Activated T-helper 17 cell treated with anti-CD3 and anti-CD28 coated beads, Interleukin-2, amount 50 U/mL, for 72 hours (primary cell): ENCODE measurements around the gene CNTN1. TPM values are rescaled to one million over a fixed set of nuclear protein-coding genes. Genes with fewer than 3 reads are reported as not detected.
"Not testable (repeated sequence)": the region's sequence is repeated elsewhere in the genome, so short reads cannot be mapped to it uniquely, and the experiment has no call there.

Source experiments
- ATAC-seq: fragments of 150-1000 bp; cut with Tn5 transposase; replicated peaks from 2 replicates; pipeline ENCODE4 v1.10.0; 2021; ENCODE audit warnings: mild to moderate bottlenecking, moderate library complexity
- H3K27ac Mint-ChIP-seq: one replicate; pipeline ENCODE4 v1.8.0; 2022; ENCODE audit warnings: mixed read lengths
- H3K27me3 Mint-ChIP-seq: one replicate; pipeline ENCODE4 v1.8.0; 2022; ENCODE audit warnings: mixed read lengths
- H3K36me3 Mint-ChIP-seq: one replicate; pipeline ENCODE4 v1.8.0; 2022; ENCODE audit warnings: low read depth, mild to moderate bottlenecking, mixed read lengths
- H3K4me1 Mint-ChIP-seq: one replicate; pipeline ENCODE4 v1.8.0; 2022; ENCODE audit warnings: mixed read lengths
- H3K4me3 Mint-ChIP-seq: one replicate; pipeline ENCODE4 v1.8.0; 2022; ENCODE audit warnings: mild to moderate bottlenecking, mixed read lengths
- H3K9me3 Mint-ChIP-seq: one replicate; pipeline ENCODE4 v1.8.0; 2022; ENCODE audit warnings: mixed read lengths
- total RNA-seq, 2 donors: library from RNA; stranded (reverse); gene quantifications; one replicate each; pipeline ENCODE4 v1.2.3, GENCODE V29; 2022

The CNTN1 gene
- total RNA-seq, 2 donors from 2014 or later, result not detected

DNA sequence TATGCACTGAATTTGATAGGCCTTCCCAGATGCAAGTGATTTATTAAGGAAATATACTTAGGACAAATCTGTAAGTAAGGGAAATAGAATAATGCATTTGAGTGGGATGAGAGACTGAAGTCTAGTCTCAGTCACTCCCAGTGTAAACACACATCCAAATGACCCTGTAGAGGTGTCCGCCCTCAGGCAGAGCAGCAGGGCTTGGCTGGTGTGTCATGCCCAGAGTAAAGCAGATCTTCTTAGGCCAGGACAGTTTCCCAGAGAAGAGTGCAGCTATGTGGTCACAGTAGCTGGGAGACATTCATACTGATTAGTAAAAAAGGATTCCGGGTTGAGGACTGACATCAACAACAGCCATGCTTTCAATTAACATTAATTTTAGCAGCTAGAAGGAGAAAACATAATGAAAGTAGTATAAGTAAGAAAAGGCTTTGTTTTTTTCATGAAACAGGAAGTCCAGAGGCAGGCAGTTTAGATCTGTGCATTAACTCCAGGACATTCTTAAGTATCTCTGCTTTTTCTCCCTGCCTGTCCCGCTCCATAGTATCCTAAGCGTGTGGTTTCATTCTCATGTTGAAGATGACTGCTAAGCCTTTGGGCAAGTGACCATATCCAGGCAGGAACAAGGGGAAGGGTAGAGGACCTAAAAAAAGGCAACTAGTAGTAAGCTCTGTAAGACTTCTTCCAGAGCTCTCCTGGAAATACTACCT, 35.7 kb downstream of the CNTN1 start:
- Mint-ChIP-seq H3K27ac (no peak overlapping the region), H3K4me1 (no peaks in the 10 kb centered on the region), H3K9me3 (no peaks in the 10 kb centered on the region), H3K27me3 (no peaks in the 10 kb centered on the region), H3K4me3 (no peak overlapping the region), H3K36me3 (no peaks in the 10 kb centered on the region)
- ATAC-seq, result no peak

DNA sequence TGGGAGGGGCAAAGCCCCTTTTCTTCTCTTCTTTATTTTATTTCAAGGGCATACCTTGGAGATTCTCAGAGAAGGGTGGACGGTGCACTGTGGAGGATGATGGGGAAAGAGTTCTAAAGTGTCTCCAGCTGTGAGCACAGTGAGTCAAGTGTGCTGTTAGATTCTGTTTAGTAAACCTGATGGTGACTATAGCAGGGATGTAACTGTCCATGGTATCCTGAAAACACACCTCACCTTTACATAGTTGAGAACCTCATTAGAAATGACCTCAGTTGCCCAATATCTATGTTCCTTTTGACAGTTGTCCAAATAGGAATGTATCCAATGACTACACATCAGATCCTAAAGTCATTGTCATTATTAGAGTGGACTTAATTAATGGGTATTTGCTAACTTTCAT, 38.0 kb downstream of the CNTN1 start:
- no peak overlapping the region for H3K4me3 Mint-ChIP-seq
- H3K36me3 Mint-ChIP-seq, result no peaks in the 10 kb centered on the region
- H3K27ac Mint-ChIP-seq, result no peak overlapping the region
- ATAC-seq, result no peak
- H3K4me1 Mint-ChIP-seq, result no peaks in the 10 kb centered on the region
- no peaks in the 10 kb centered on the region for H3K9me3 Mint-ChIP-seq
- H3K27me3 Mint-ChIP-seq, result no peaks in the 10 kb centered on the region

DNA sequence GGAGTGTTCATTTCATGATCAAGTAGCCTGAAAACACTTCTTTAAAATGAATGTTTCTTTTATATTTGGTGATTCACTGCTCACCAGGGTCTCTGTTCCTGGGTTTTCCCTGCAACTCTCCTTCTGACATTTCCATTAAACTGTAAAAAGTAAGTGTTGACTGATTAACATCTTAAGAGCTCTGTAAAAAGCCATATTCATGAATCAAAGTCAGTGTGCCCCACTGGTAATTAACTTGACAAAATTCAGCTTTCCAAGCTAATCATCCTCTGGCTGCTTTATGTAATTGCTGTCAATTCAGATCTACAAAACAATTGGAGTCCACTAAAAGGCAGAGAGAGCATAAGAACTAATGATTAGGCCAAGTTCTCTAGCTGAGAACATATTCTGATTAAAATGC, 41.6 kb downstream of the CNTN1 start:
- Mint-ChIP-seq H3K4me1 (no peaks in the 10 kb centered on the region), H3K4me3 (no peak overlapping the region), H3K27me3 (no peaks in the 10 kb centered on the region), H3K36me3 (no peaks in the 10 kb centered on the region), H3K27ac (no peak overlapping the region), H3K9me3 (no peaks in the 10 kb centered on the region)
- no peak for ATAC-seq

DNA sequence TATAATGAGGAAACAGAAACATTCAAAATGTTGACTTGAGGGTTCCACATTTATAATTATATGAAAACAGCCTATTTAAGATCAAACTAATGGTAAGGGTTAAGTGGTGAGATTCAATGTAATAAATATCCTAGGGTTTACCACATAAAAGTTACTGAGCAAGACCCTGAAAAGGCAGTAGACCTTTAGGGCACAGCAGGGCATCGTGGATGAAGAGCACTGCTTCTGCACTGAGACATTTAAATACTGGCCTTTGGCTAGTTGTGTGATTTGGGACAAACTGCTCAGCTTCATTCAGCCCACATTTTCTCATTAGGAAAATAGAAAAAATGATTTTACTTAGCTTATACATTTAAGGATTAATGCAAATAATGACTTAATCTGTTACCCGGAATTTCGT, 42.0 kb downstream of the CNTN1 start:
- no peak overlapping the region for H3K27ac Mint-ChIP-seq

DNA sequence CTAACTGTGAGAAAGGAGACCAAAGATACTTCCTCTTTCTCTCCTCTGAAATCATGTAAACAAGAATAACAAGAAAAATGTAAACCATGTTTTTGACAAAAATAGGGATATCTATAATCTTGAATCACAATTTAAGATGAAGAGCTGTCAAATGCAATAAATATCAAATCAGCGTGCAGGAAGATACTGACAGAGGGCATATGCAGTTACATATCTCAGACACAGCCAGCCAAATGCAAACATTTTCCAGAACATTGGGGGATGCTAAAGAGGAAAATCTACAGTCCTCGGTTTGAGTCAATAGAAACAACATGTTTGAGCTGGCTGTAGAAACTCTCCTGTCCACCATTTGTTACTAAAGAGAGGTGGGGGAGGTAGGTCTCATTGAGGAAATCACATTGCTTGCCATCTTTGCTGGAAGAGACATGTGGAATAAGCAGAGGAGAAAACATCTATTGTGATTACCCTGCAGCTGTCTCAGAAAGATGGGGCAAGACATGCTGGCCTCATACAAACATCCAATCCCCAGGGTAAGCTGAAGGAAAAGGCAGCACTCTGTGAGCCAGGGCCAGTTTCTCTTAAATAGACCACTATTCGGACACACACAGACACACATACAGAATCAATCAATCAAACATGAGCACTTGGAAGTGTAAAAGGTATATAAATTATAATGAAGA, 43.5 kb downstream of the CNTN1 start:
- H3K27ac Mint-ChIP-seq, result no peak overlapping the region
- no peak for ATAC-seq

More for the DNA sequence above, 42.0 kb downstream of the CNTN1 start:
- ATAC-seq, result no peak
- Mint-ChIP-seq H3K36me3 (no peaks in the 10 kb centered on the region), H3K4me3 (no peak overlapping the region), H3K9me3 (no peaks in the 10 kb centered on the region), H3K4me1 (no peaks in the 10 kb centered on the region), H3K27me3 (no peaks in the 10 kb centered on the region)

GRCh38 chr12:40737416-40737815, 45.2 kb downstream of the CNTN1 start:
- H3K36me3 Mint-ChIP-seq, H3K9me3 Mint-ChIP-seq, H3K27me3 Mint-ChIP-seq, H3K4me3 Mint-ChIP-seq, H3K27ac Mint-ChIP-seq, ATAC-seq, H3K4me1 Mint-ChIP-seq: not testable (repeated sequence)

More for the DNA sequence above, 43.5 kb downstream of the CNTN1 start:
- H3K4me1 Mint-ChIP-seq, result no peaks in the 10 kb centered on the region
- no peaks in the 10 kb centered on the region for H3K36me3 Mint-ChIP-seq
- no peaks in the 10 kb centered on the region for H3K9me3 Mint-ChIP-seq
- no peak overlapping the region for H3K4me3 Mint-ChIP-seq
- H3K27me3 Mint-ChIP-seq, result no peaks in the 10 kb centered on the region

DNA sequence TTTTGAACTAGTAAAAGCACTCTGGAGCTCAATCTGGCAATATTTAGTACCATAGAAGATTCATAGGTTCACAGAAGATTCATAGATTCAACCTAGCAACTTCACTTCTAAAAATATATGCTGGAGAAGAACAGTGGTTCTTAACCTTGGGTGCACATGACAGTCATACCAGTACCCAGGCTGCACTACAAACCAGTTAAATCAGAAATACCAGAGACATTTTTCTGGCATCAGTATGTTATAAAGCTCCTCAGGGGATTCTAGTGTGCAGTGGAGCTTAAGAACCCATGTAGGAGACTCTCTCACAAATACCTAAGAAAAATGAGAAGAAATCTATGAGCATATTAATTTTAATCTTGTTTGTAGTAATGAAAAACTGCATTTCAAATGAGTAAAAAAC, 46.6 kb downstream of the CNTN1 start:
- Mint-ChIP-seq H3K4me3 (no peak overlapping the region), H3K36me3 (no peaks in the 10 kb centered on the region), H3K27ac (no peak overlapping the region), H3K9me3 (peaks cover 7% of the 10 kb centered on the region), H3K27me3 (no peaks in the 10 kb centered on the region), H3K4me1 (no peaks in the 10 kb centered on the region)
- no peak for ATAC-seq

DNA sequence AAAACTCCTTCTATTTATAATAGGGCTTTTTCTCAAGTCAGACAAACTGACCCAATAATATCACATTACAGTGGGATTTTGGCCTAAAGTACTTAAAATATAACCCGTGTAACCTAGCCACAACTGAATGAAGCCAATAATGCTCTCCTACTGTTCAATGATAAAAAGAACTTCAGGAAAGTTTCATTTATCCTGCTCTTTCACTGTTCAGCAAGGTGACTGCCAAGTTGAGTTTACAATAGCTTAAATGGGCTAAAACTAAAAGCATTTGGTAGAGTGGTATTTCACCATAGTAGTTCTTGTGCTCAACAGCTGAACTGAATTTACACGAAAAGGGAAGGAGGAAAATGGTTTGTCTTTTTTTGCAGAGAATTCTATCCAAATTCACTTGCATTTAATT, 49.8 kb downstream of the CNTN1 start:
- Mint-ChIP-seq H3K27ac (no peak overlapping the region), H3K4me1 (no peaks in the 10 kb centered on the region), H3K36me3 (no peaks in the 10 kb centered on the region), H3K4me3 (no peak overlapping the region), H3K27me3 (no peaks in the 10 kb centered on the region), H3K9me3 (peaks cover 7% of the 10 kb centered on the region)
- no peak for ATAC-seq

GRCh38 chr12:40745386-40745785, 53.1 kb downstream of the CNTN1 start:
- no peaks in the 10 kb centered on the region for H3K4me1 Mint-ChIP-seq
- H3K27ac Mint-ChIP-seq, result no peak overlapping the region
- H3K9me3 Mint-ChIP-seq, result peaks cover 7% of the 10 kb centered on the region
- ATAC-seq, result no peak
- H3K36me3 Mint-ChIP-seq, result no peaks in the 10 kb centered on the region
- no peak overlapping the region for H3K4me3 Mint-ChIP-seq
- H3K27me3 Mint-ChIP-seq, result no peaks in the 10 kb centered on the region

DNA sequence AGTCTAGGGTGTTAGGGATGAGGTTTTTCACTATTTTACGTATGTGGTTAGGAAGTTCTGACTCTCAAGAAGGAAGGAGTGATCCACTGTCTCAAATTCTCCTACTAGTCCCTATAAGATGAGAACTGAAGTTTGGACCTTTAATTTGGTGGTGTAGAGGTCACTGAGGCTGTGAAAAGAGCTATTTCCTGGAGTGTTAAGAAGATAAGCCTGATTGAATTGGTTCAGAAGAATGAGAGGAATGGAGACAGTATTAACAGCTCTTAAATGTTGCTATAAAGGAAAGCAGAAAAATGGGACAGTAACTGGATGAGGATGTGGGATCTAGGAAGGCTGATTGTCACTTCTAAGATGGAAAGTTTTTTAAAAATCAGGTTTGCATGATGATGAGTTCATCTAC, 57.6 kb downstream of the CNTN1 start:
- no peaks in the 10 kb centered on the region for H3K9me3 Mint-ChIP-seq
- no peak overlapping the region for H3K27ac Mint-ChIP-seq
- no peaks in the 10 kb centered on the region for H3K27me3 Mint-ChIP-seq
- no peak for ATAC-seq
- H3K36me3 Mint-ChIP-seq, result no peaks in the 10 kb centered on the region
- H3K4me3 Mint-ChIP-seq, result no peak overlapping the region
- no peaks in the 10 kb centered on the region for H3K4me1 Mint-ChIP-seq

- H3K36me3 Mint-ChIP-seq, result no peaks in the 10 kb centered on the region
- no peaks in the 10 kb centered on the region for H3K9me3 Mint-ChIP-seq
- H3K4me1 Mint-ChIP-seq, result no peaks in the 10 kb centered on the region
- no peaks in the 10 kb centered on the region for H3K27me3 Mint-ChIP-seq
- no peak overlapping the region for H3K4me3 Mint-ChIP-seq
- ATAC-seq, result no peak
- H3K27ac Mint-ChIP-seq, result no peak overlapping the region
Observed at GRCh38 chr12:40752011-40752410, 59.8 kb downstream of the CNTN1 start.

DNA sequence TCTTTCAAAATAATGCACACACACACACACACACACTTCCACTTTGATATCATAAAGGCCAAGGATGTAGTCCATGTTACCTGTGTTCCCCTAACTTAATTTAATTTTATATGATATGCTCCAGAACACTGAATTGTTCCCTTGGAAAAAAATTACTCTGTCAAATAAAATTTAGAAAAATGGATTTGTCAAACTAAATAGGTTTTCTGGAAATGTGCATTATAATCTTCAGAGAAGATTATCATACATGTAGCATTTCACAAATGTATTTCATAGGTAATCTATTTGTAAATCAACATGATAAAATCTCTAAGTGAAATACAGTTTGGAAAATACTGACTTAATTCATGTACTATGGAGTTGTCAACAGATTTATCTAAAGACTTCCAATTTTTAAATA, 68.6 kb downstream of the CNTN1 start:
- Mint-ChIP-seq H3K9me3 (peaks cover 3% of the 10 kb centered on the region), H3K27ac (no peak overlapping the region), H3K4me3 (no peak overlapping the region), H3K4me1 (no peaks in the 10 kb centered on the region), H3K36me3 (no peaks in the 10 kb centered on the region), H3K27me3 (no peaks in the 10 kb centered on the region)
- ATAC-seq, result no peak

DNA sequence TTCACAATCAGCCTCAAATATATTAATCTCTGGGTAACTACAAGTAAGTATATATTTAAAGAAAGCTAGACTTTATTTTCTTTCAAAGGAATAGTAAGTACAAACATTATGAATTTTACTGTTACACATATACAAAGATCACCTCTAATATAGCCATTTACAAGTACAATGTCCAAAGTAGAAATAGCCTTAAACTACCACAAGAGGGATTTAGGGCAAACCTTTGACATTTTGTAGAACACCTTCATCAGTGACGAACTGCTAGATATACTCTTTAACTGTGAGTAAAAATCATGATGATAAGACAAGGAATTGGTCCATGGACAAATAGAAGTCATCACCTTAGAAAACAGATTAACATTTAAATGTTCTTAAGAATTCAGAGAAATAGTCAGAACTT, 69.8 kb downstream of the CNTN1 start:
- no peak for ATAC-seq
- Mint-ChIP-seq H3K27ac (no peak overlapping the region), H3K9me3 (peaks cover 3% of the 10 kb centered on the region), H3K4me1 (no peaks in the 10 kb centered on the region), H3K27me3 (no peaks in the 10 kb centered on the region), H3K36me3 (no peaks in the 10 kb centered on the region), H3K4me3 (no peak overlapping the region)

- Mint-ChIP-seq H3K27me3 (no peaks in the 10 kb centered on the region), H3K9me3 (no peaks in the 10 kb centered on the region), H3K36me3 (no peaks in the 10 kb centered on the region), H3K4me1 (no peaks in the 10 kb centered on the region), H3K27ac (no peak overlapping the region), H3K4me3 (no peak overlapping the region)
- ATAC-seq, result no peak
Observed at GRCh38 chr12:40768125-40768864, 76.1 kb downstream of the CNTN1 start.

DNA sequence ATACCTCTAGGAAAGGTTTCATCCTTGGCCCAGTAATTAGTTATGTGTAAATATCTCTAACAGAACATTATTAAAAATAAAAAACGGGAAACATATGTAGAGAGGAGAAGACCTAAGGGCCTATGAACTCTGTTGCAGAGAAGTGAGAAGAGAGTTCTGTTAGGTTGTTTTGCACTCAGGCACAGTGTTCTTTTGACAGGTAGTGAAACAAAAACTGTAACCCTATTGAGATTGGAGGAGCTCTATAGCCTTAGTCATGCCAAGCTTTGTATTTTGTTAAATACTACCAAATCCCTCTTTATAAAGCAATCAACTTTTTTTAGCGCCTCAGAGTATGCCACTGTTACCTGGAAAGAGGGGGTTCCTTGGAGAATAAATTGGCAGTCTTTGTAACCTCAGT, 77.6 kb downstream of the CNTN1 start:
- Mint-ChIP-seq H3K9me3 (no peaks in the 10 kb centered on the region), H3K27me3 (no peaks in the 10 kb centered on the region), H3K36me3 (no peaks in the 10 kb centered on the region), H3K4me3 (no peak overlapping the region), H3K4me1 (no peaks in the 10 kb centered on the region), H3K27ac (no peak overlapping the region)
- no peak for ATAC-seq
